Coronary artery (tissue), 2 donors: ENCODE data around the gene SLC29A3.

ENCODE experiments used
- DNase-seq: peaks from one replicate; pipeline ENCODE4 v3.0.0-alpha.2; 2017; ENCODE audit warnings: low spot score
- H3K27ac ChIP-seq, 2 donors: fragments of 200-600 bp; sonication (generic); one replicate each; pipeline ENCODE4 v1.5.1; 2016 to 2019
- H3K4me3 ChIP-seq: fragments of 200-600 bp; sonication (generic); 2 replicates; pipeline ENCODE4 v1.5.1; 2016; ENCODE audit warnings: mild to moderate bottlenecking, moderate library complexity
- TF ChIP-seq, protein P1 (sequence below): fragments of 200-600 bp; sonication (generic); IDR thresholded peaks from one replicate; pipeline ENCODE4 v1.5.1; 2019; ENCODE audit warnings: antibody characterized with exemption

Gene SLC29A3

DNA sequence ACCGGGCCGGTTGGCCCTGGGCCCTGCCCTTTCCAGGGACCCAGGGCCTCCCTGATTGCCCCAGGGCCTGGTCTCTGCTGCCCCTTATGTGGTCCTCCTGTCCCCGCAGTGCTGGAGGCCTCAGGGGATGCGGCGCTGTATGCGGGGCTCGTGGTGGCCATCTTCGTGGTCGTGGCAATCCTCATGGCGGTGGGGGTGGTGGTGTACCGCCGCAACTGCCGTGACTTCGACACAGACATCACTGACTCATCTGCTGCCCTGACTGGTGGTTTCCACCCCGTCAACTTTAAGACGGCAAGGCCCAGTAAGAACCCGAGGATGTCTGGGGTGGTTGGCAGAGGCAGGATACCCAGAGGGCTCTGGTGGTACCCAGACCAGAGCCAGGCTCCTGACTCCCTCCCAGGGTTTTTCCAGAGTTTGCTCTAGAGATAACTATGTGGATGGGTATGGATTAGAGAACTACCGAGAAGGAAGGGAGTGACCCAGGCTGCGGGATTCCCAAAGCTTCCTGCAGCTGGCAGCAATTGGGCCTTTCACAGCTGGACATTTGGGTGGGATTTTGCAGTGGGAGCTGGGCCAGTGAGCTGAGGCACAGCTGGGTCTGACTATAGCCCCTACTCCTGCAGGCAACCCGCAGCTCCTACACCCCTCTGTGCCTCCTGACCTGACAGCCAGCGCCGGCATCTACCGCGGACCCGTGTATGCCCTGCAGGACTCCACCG is 28.1 kb upstream of the SLC29A3 start:
- Histone ChIP-seq H3K4me3 (no peak overlapping the region), H3K27ac (no peak overlapping the region)
- TF ChIP-seq, protein P1, sequence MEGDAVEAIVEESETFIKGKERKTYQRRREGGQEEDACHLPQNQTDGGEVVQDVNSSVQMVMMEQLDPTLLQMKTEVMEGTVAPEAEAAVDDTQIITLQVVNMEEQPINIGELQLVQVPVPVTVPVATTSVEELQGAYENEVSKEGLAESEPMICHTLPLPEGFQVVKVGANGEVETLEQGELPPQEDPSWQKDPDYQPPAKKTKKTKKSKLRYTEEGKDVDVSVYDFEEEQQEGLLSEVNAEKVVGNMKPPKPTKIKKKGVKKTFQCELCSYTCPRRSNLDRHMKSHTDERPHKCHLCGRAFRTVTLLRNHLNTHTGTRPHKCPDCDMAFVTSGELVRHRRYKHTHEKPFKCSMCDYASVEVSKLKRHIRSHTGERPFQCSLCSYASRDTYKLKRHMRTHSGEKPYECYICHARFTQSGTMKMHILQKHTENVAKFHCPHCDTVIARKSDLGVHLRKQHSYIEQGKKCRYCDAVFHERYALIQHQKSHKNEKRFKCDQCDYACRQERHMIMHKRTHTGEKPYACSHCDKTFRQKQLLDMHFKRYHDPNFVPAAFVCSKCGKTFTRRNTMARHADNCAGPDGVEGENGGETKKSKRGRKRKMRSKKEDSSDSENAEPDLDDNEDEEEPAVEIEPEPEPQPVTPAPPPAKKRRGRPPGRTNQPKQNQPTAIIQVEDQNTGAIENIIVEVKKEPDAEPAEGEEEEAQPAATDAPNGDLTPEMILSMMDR = no peak
- no peak for DNase-seq

DNA sequence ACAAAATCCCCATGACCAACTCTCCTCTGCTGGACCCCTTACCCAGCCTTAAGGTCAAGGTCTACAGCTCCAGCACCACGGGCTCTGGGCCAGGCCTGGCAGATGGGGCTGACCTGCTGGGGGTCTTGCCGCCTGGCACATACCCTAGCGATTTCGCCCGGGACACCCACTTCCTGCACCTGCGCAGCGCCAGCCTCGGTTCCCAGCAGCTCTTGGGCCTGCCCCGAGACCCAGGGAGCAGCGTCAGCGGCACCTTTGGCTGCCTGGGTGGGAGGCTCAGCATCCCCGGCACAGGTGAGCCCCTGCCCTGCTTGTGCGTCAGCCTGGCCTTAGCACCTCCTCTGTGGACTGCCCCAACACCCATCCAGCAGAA is 27.5 kb upstream of the SLC29A3 start:
- no peak overlapping the region for H3K27ac ChIP-seq
- DNase-seq = no peak
- TF ChIP-seq, protein P1 = no peak
- no peak overlapping the region for H3K4me3 ChIP-seq

DNA sequence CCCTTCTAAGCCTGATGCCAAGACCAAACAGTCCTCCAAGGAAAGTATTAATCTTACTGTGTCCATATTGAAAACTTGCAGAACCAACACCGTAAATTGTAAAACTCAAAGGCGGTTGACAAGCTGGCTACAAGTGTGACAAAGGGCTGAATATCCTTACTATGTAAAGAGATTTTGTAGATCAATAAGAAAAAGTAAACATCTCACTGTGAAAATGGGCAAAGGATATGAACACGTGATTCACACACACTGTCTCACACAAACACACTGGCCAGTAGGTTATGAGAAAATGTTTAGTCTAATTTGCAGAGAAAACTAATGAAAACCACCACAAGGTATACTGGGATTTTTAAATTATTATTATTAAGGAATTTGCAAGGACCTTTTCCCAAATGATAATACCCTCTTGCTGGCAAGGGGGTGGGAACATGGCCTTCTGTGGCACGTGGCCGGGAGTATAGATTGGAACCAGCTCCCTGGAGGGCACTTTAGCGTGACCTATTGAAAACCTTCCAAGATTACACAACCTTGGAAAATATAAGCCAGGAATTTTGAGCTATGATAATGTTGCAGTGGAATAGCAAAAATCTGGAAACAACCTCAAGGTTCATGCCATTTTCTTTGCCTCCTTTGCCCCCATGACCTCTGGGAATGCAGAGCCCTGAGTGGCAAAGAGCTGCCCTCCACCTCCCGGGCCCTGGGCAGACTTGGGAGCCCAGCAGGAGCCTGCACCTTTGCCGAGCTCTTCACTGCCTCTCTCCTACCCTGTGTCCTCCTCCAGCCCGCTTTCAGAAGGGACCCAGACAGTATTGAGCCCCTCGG is 26.2 kb upstream of the SLC29A3 start:
- Histone ChIP-seq H3K27ac (no peak overlapping the region), H3K4me3 (no peak overlapping the region)
- DNase-seq = no peak
- TF ChIP-seq, protein P1 = no peak

DNA sequence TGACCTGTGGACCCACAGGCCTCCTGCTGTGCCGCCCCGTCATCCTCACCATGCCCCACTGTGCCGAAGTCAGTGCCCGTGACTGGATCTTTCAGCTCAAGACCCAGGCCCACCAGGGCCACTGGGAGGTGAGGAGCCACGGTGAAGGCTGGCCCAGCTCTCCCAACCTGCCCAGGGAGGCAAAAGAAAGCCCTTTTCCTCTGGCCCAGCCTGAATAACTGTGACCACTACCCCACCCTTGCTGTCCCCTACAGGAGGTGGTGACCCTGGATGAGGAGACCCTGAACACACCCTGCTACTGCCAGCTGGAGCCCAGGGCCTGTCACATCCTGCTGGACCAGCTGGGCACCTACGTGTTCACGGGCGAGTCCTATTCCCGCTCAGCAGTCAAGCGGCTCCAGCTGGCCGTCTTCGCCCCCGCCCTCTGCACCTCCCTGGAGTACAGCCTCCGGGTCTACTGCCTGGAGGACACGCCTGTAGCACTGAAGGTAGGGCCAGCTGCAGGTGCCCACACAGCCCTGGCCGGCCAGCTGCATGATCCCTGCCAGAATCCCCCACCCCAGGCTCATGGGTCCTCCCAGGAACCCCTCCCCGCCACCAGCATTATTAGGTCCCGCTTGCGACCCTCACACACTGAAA is 25.5 kb upstream of the SLC29A3 start:
- DNase-seq = no peak
- H3K4me3 ChIP-seq = no peak overlapping the region
- H3K27ac ChIP-seq = no peak overlapping the region
- TF ChIP-seq, protein P1 = no peak

DNA sequence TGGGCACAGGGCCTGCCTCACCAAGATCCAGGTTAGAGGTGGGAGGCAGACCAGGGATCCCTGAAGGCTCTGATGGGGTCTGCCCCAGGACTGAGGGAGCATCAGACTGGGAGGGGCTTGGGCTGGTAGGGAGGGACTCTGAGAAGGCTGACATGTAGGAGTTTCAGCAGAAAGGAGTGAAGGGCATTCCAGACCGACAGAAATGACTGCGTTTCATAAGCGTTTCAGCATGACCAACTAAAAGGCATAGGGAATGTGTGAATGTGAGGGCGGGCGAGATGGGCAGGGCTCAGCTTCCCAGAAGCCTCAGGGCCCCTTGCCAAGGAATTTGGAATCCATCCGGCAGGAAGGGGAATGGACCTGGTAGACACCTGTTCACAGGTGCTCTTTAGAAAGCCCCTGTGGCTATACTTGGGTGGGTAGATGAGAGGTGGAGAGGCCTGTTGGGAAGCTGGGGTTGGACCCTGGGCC is 24.9 kb upstream of the SLC29A3 start:
- no peak for DNase-seq
- no peak overlapping the region for H3K27ac ChIP-seq
- H3K4me3 ChIP-seq = no peak overlapping the region
- TF ChIP-seq, protein P1 = no peak

DNA sequence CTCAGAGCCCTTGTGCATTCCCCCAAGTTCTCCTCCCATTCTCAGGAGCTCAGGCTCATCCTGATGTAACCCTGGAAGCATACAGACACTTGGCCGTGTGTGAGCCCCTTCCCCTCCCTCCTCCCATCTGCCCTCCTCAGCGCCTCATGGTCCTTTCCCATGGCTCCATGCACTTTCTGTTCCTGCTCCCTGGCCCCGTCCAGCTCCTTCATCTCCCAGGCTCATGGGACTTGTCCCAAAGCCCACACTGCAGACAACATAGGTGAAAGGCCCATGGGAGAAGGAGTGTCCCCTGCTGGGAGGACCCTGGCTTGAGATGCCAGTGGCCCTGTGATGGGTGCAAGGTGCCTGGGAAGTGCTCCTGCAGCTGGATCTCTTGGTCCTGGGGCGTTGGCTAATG is 24.2 kb upstream of the SLC29A3 start:
- Histone ChIP-seq H3K27ac (no peak overlapping the region), H3K4me3 (no peak overlapping the region)
- TF ChIP-seq, protein P1 = no peak
- no peak for DNase-seq
